H9 (cell line): Measurements from ENCODE around the gene ABLIM1. TPM values are rescaled to one million over a fixed set of nuclear protein-coding genes. Genes with fewer than 3 reads are reported as not detected.

Experiments used
- DNase-seq: peaks from one replicate; pipeline ENCODE4 v3.0.0-alpha.2; 2017
- H2AFZ ChIP-seq: one replicate; pipeline ENCODE4 v1.6.1; 2013; ENCODE audit warnings: mild to moderate bottlenecking, low read length, control low read depth, moderate library complexity
- H2AK5ac ChIP-seq: 2 replicates; pipeline ENCODE4 v1.6.1; 2013; ENCODE audit warnings: low read length, control low read depth, mixed read lengths; ENCODE audit not compliant: insufficient read length
- H2BK120ac ChIP-seq: one replicate; pipeline ENCODE4 v1.6.1; 2013; ENCODE audit warnings: low read depth, mild to moderate bottlenecking, low read length, control low read depth, inconsistent platforms; ENCODE audit not compliant: poor library complexity, severe bottlenecking
- H2BK12ac ChIP-seq: 2 replicates; pipeline ENCODE4 v1.6.1; 2013; ENCODE audit warnings: low read length, control low read depth, mixed read lengths, low read depth; ENCODE audit not compliant: insufficient read length
- H2BK15ac ChIP-seq: 2 replicates; pipeline ENCODE4 v1.6.1; 2013; ENCODE audit warnings: low read depth, low read length, control low read depth
- H2BK20ac ChIP-seq: one replicate; pipeline ENCODE4 v1.6.1; 2013; ENCODE audit warnings: low read depth, mild to moderate bottlenecking, low read length, control low read depth, inconsistent platforms; ENCODE audit not compliant: poor library complexity, severe bottlenecking
- H2BK5ac ChIP-seq: 2 replicates; pipeline ENCODE4 v1.6.1; 2013; ENCODE audit warnings: low read length, control low read depth, mixed read lengths; ENCODE audit not compliant: insufficient read length
- H3K14ac ChIP-seq: 2 replicates; pipeline ENCODE4 v1.6.1; 2013; ENCODE audit warnings: low read length, control low read depth; ENCODE audit not compliant: insufficient read depth
- H3K18ac ChIP-seq: 2 replicates; pipeline ENCODE4 v1.6.1; 2013; ENCODE audit warnings: low read depth, mild to moderate bottlenecking, mixed read lengths, low read length, control low read depth; ENCODE audit not compliant: insufficient read length
- H3K23ac ChIP-seq: 2 replicates; pipeline ENCODE4 v1.6.1; 2013; ENCODE audit warnings: low read length, control low read depth, mixed read lengths, low read depth; ENCODE audit not compliant: insufficient read length
- H3K23me2 ChIP-seq: 2 replicates; pipeline ENCODE4 v1.6.1; 2013; ENCODE audit warnings: low read depth, mild to moderate bottlenecking, mixed read lengths, low read length, control low read depth; ENCODE audit not compliant: insufficient read length, poor library complexity, severe bottlenecking
- H3K27ac ChIP-seq: 2 replicates; pipeline ENCODE4 v1.5.1; 2013; ENCODE audit warnings: low read length, control low read depth, mixed read lengths, low read depth; ENCODE audit not compliant: insufficient read length
- H3K27me3 ChIP-seq: 2 replicates; pipeline ENCODE4 v1.6.1; 2013; ENCODE audit warnings: low read length, control low read depth, inconsistent platforms; ENCODE audit not compliant: insufficient read depth
- H3K4ac ChIP-seq: 2 replicates; pipeline ENCODE4 v1.6.1; 2013; ENCODE audit warnings: low read depth, mild to moderate bottlenecking, control low read depth, inconsistent platforms, low read length, moderate library complexity
- H3K4me1 ChIP-seq: 2 replicates; pipeline ENCODE4 v1.6.1; 2013; ENCODE audit warnings: low read length, control low read depth, inconsistent platforms; ENCODE audit not compliant: insufficient read depth
- H3K4me2 ChIP-seq: 2 replicates; pipeline ENCODE4 v1.6.1; 2013; ENCODE audit warnings: low read length, control low read depth, mixed read lengths; ENCODE audit not compliant: insufficient read length, insufficient read depth
- H3K56ac ChIP-seq: 2 replicates; pipeline ENCODE4 v1.6.1; 2013; ENCODE audit warnings: low read depth, mild to moderate bottlenecking, mixed read lengths, low read length, control low read depth; ENCODE audit not compliant: insufficient read length
- H3K79me1 ChIP-seq: 2 replicates; pipeline ENCODE4 v1.6.1; 2013; ENCODE audit warnings: low read depth, mild to moderate bottlenecking, moderate library complexity, low read length, control low read depth, inconsistent platforms; ENCODE audit not compliant: insufficient read depth, poor library complexity, severe bottlenecking
- H3K79me2 ChIP-seq: 2 replicates; pipeline ENCODE4 v1.6.1; 2013; ENCODE audit warnings: low read length, control low read depth, inconsistent platforms; ENCODE audit not compliant: insufficient read depth
- H3K9ac ChIP-seq: 2 replicates; pipeline ENCODE4 v1.6.1; 2013; ENCODE audit warnings: low read length, control low read depth, mixed read lengths; ENCODE audit not compliant: insufficient read length; ENCODE audit errors: extremely low read depth
- H3K9me3 ChIP-seq: one replicate; pipeline ENCODE4 v1.6.1; 2013; ENCODE audit warnings: low read depth, low read length, inconsistent platforms; ENCODE audit not compliant: control insufficient read depth
- H3T11ph ChIP-seq: one replicate; pipeline ENCODE4 v1.6.1; 2013; ENCODE audit warnings: mild to moderate bottlenecking, low read length, control low read depth, inconsistent platforms
- H4K20me1 ChIP-seq: one replicate; pipeline ENCODE4 v1.6.1; 2013; ENCODE audit not compliant: control insufficient read depth, insufficient read length, insufficient read depth
- H4K5ac ChIP-seq: 2 replicates; pipeline ENCODE4 v1.6.1; 2013; ENCODE audit warnings: low read depth, mild to moderate bottlenecking, mixed read lengths, low read length, control low read depth; ENCODE audit not compliant: insufficient read length
- H4K8ac ChIP-seq: replicated peaks from 2 replicates; pipeline ENCODE4 v1.6.1; 2013; ENCODE audit warnings: low read length, control low read depth, mixed read lengths, low read depth; ENCODE audit not compliant: insufficient read length
- H4K91ac ChIP-seq: 2 replicates; pipeline ENCODE4 v1.6.1; 2013; ENCODE audit warnings: low read depth, mild to moderate bottlenecking, moderate library complexity, mixed read lengths, low read length, control low read depth; ENCODE audit not compliant: insufficient read length
- H3K27ac Mint-ChIP-seq, 3 experiments: 2 replicates in 2 of 3; 3 replicates in 1 of 3; pipeline ENCODE4 v1.8.0; 2020 to 2021; ENCODE audit warnings: mixed read lengths in 3 of 3, mild to moderate bottlenecking in 1 of 3, moderate library complexity in 1 of 3
- H3K27me3 Mint-ChIP-seq: 2 replicates; pipeline ENCODE4 v1.8.0; 2021; ENCODE audit warnings: low read depth, mild to moderate bottlenecking, moderate library complexity, mixed read lengths
- H3K36me3 Mint-ChIP-seq, 3 experiments: 2 replicates in 2 of 3; 3 replicates in 1 of 3; pipeline ENCODE4 v1.8.0; 2020 to 2021; ENCODE audit warnings: low read depth in 3 of 3, mixed read lengths in 3 of 3; ENCODE audit not compliant: insufficient read depth in 1 of 3
- H3K4me1 Mint-ChIP-seq, 2 experiments: 2 replicates each; pipeline ENCODE4 v1.8.0; 2020; ENCODE audit warnings: mixed read lengths in 2 of 2
- H3K4me3 Mint-ChIP-seq, 2 experiments: 2 replicates in 1 of 2; 3 replicates in 1 of 2; pipeline ENCODE4 v1.8.0; 2020 to 2021; ENCODE audit warnings: mild to moderate bottlenecking in 2 of 2, mixed read lengths in 2 of 2, moderate library complexity in 1 of 2
- H3K9me3 Mint-ChIP-seq, 2 experiments: 2 replicates in 1 of 2; 3 replicates in 1 of 2; pipeline ENCODE4 v1.8.0; 2020; ENCODE audit warnings: mild to moderate bottlenecking in 2 of 2, mixed read lengths in 2 of 2, moderate library complexity in 1 of 2
- CTCF ChIP-seq: fragments of 200-600 bp; sonication (generic); conservative IDR thresholded peaks from 3 replicates; pipeline ENCODE4 v1.8.0; 2021; ENCODE audit warnings: antibody characterized with exemption, mild to moderate bottlenecking
- WGBS: extraction: QIAGEN DNeasy Blood & Tissue Kit; methylation state at CpG from one replicate; pipeline ENCODE4 v1.1.7; 2013; ENCODE audit warnings: missing lambda C conversion rate, low lambda C conversion rate, mixed read lengths; ENCODE audit not compliant: insufficient read length; ENCODE audit errors: extremely low coverage; 5-methylcytosine and 5-hydroxymethylcytosine counted together
- total RNA-seq: library from RNA; stranded (reverse); gene quantifications from 2 replicates; pipeline ENCODE4 v1.2.1, GENCODE V29; 2021

Gene ABLIM1
- total RNA-seq, 1 experiment from 2014 or later, result 32.1 TPM

GRCh38 chr10:114691442-114691941 lies 33.4 kb upstream of the ABLIM1 start:
- Histone ChIP-seq H3K79me2 (no peaks in the 10 kb centered on the region), H3K27ac (no peak overlapping the region), H2BK12ac (no peak overlapping the region), H4K20me1 (no peaks in the 10 kb centered on the region), H3K23ac (no peak overlapping the region), H2BK120ac (no peak overlapping the region), H4K91ac (no peak overlapping the region), H2BK5ac (no peak overlapping the region), H3T11ph (no peak overlapping the region), H3K9me3 (no peaks in the 10 kb centered on the region), H3K9ac (no peak overlapping the region), H2BK15ac (no peak overlapping the region), H3K4ac (no peak overlapping the region), H2AK5ac (no peak overlapping the region), H4K8ac (no peak overlapping the region), H3K79me1 (no peaks in the 10 kb centered on the region), H2AFZ (no peak overlapping the region), H3K4me1 (no peaks in the 10 kb centered on the region), H3K56ac (no peak overlapping the region), H2BK20ac (no peak overlapping the region), H4K5ac (no peak overlapping the region), H3K14ac (no peak overlapping the region), H3K23me2 (no peaks in the 10 kb centered on the region), H3K18ac (no peak overlapping the region), H3K4me2 (no peak overlapping the region), H3K27me3 (no peaks in the 10 kb centered on the region)
- peaks cover 12 to 25% of the 10 kb centered on the region in 2 experiments for H3K4me1 Mint-ChIP-seq
- no peaks in the 10 kb centered on the region for H3K9me3 Mint-ChIP-seq
- H3K27ac Mint-ChIP-seq, result no peak overlapping the region
- no peaks in the 10 kb centered on the region for H3K36me3 Mint-ChIP-seq
- WGBS, result no CpG with 5 or more reads among the region's 1 CpG
- H3K4me3 Mint-ChIP-seq, result no peak overlapping the region
- no peak for TF ChIP-seq CTCF
- H3K27me3 Mint-ChIP-seq, result no peaks in the 10 kb centered on the region
- DNase-seq, result no peak
